ENCODE measurements around the gene NPBWR2.

- TF ChIP-seq, protein P1, sequence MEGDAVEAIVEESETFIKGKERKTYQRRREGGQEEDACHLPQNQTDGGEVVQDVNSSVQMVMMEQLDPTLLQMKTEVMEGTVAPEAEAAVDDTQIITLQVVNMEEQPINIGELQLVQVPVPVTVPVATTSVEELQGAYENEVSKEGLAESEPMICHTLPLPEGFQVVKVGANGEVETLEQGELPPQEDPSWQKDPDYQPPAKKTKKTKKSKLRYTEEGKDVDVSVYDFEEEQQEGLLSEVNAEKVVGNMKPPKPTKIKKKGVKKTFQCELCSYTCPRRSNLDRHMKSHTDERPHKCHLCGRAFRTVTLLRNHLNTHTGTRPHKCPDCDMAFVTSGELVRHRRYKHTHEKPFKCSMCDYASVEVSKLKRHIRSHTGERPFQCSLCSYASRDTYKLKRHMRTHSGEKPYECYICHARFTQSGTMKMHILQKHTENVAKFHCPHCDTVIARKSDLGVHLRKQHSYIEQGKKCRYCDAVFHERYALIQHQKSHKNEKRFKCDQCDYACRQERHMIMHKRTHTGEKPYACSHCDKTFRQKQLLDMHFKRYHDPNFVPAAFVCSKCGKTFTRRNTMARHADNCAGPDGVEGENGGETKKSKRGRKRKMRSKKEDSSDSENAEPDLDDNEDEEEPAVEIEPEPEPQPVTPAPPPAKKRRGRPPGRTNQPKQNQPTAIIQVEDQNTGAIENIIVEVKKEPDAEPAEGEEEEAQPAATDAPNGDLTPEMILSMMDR (IDR thresholded peaks at IDR 0.05): no peak
- no peak for TF ChIP-seq ATF3 (CRISPR knock-in tag; conservative IDR thresholded peaks at IDR 0.05)
These were observed 25.8 kb downstream of the NPBWR2 start for GRCh38 chr20:64081624-64081964.

All from WTC11 (cell line).